Activated CD8-positive, alpha-beta memory T cell treated with anti-CD3 and anti-CD28 coated beads, Interleukin-2, amount 10 ng/mL, durations not matched to agents 7 days and 5 days (primary cell): Measurements from ENCODE around the gene CRCP. TPM values are rescaled to one million over a fixed set of nuclear protein-coding genes. Genes with fewer than 3 reads are reported as not detected.
"Not testable (repeated sequence)": the region's sequence is repeated elsewhere in the genome, so short reads cannot be mapped to it uniquely, and the experiment has no call there.

Source experiments
- ATAC-seq: fragments of 150-1000 bp; cut with Tn5 transposase; one replicate; pipeline ENCODE4 v1.10.0; 2021; ENCODE audit warnings: moderate library complexity
- CTCF ChIA-PET: fragments of 350-600 bp; sonication (Branson Sonifier 250); formaldehyde crosslinking; loops from one replicate; lab custom pipeline; 2021; ENCODE audit warnings: antibody characterized with exemption; lab: Charles Lee
- DNase-seq: peaks from one replicate; pipeline ENCODE4 v3.0.0-alpha.2; 2020
- H3K27ac Mint-ChIP-seq: one replicate; pipeline ENCODE4 v1.8.0; 2021; ENCODE audit warnings: mild to moderate bottlenecking, mixed read lengths
- H3K27me3 Mint-ChIP-seq: one replicate; pipeline ENCODE4 v1.8.0; 2021; ENCODE audit warnings: mixed read lengths
- H3K36me3 Mint-ChIP-seq: one replicate; pipeline ENCODE4 v1.8.0; 2021; ENCODE audit warnings: mild to moderate bottlenecking, mixed read lengths
- H3K4me1 Mint-ChIP-seq: one replicate; pipeline ENCODE4 v1.8.0; 2021; ENCODE audit warnings: mixed read lengths
- H3K4me3 Mint-ChIP-seq: one replicate; pipeline ENCODE4 v1.8.0; 2021; ENCODE audit warnings: mild to moderate bottlenecking, moderate library complexity, mixed read lengths
- H3K9me3 Mint-ChIP-seq: one replicate; pipeline ENCODE4 v1.8.0; 2022; ENCODE audit warnings: low read depth, mixed read lengths
- total RNA-seq, 2 experiments: library from RNA; stranded (reverse); gene quantifications; one replicate each; pipeline ENCODE4 v1.2.3, GENCODE V29; 2021

CRCP gene
- total RNA-seq, 2 experiments from 2014 or later = 28.3 to 29.4 TPM

DNA sequence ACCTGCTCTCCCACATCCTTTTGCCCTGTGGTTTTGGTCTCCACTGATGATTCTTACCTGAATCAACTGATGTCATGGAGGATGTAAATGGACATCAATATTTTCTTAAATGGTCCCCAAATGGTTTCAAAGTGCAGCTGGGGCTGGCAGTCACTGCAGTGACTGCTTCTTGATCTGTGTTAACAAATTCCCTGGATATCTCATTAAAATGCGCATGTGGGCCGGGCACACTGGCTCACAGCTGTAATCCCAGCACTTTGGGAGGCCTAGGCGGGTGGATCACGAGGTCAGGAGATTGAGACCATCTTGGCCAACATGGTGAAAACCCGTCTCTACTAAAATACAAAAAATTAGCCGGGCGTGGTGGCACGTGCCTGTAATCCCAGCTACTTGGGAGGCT lies 60.4 kb downstream of the CRCP start:
- H3K4me3 Mint-ChIP-seq, H3K27ac Mint-ChIP-seq, H3K36me3 Mint-ChIP-seq, H3K9me3 Mint-ChIP-seq, ATAC-seq, CTCF ChIA-PET, DNase-seq, H3K4me1 Mint-ChIP-seq, H3K27me3 Mint-ChIP-seq: not testable (repeated sequence)

DNA sequence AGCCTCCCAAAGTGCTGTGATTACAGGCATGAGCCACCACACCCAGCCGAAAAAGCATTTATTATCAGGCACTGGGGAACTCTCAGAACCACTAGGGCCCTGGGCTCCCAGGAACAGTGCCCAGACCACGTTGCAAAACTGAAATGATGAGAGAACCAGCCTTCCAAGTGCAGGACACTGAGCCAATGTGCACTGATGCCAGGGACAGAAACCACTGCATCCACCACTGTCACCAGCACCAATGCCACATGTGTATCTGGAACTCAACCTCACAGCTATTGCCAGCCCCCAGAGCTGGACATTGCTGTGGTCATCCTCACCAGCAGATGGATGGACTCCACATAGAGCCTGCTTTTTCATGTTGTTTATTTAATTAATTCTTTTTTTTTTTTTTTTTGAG lies 62.3 kb downstream of the CRCP start:
- no peak for DNase-seq
- no peaks in the 10 kb centered on the region for H3K27me3 Mint-ChIP-seq
- no peak overlapping the region for H3K27ac Mint-ChIP-seq
- ATAC-seq = no peak
- no peaks in the 10 kb centered on the region for H3K9me3 Mint-ChIP-seq
- no peaks in the 10 kb centered on the region for H3K4me1 Mint-ChIP-seq
- H3K36me3 Mint-ChIP-seq = no peaks in the 10 kb centered on the region
- H3K4me3 Mint-ChIP-seq = no peak overlapping the region
- CTCF ChIA-PET = no interaction called here

DNA sequence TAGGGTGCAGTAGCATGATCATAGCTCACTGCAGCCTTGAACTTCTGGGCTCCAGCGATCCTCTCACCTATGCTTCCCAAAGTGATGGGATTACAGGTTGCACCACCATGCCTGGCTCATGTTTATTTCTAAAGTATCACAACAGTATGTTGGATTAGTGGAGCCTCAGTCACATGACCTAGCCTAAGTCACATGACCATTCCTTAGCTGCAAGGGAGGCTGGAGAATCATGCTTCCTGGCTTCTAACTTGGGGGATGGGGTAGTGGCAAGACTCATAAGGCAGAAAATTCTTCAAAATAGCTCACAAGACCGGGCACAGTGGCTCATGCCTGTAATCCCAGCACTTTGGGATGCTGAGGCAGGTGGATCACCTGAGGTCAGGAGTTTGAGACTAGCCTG lies 63.6 kb downstream of the CRCP start:
- no peaks in the 10 kb centered on the region for H3K36me3 Mint-ChIP-seq
- H3K4me1 Mint-ChIP-seq = no peaks in the 10 kb centered on the region
- no peak overlapping the region for H3K27ac Mint-ChIP-seq
- no peak for ATAC-seq
- DNase-seq = no peak
- H3K9me3 Mint-ChIP-seq = no peaks in the 10 kb centered on the region
- CTCF ChIA-PET = interaction anchor here (0.6 kb wide), 1 partner anchor 530 kb away, joined by 3 read pairs; no protein-coding TSS in a partner anchor
- no peaks in the 10 kb centered on the region for H3K27me3 Mint-ChIP-seq
- H3K4me3 Mint-ChIP-seq = no peak overlapping the region

DNA sequence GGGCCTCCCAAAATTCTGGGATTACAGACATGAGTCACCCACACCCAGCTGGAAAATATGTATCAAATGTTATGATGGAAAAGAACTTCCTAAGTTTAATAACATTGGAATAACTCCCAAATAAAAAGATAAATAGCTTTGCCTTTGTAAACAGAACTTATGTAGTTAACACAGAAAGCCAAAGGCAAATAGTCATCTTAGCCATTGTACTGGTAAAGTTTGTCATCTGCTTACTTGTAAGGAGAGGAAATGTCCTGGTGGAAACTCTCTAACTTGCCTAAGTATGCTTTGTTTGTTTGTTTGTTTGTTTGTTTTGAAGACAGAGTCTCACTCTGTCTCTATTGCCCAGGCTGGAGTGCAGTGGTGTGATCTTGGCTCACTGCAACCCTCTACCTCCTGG lies 66.7 kb downstream of the CRCP start:
- no peak overlapping the region for H3K4me3 Mint-ChIP-seq
- H3K36me3 Mint-ChIP-seq = no peaks in the 10 kb centered on the region
- no peaks in the 10 kb centered on the region for H3K9me3 Mint-ChIP-seq
- H3K27ac Mint-ChIP-seq = no peak overlapping the region
- ATAC-seq (no peak), DNase-seq (no peak)
- no peaks in the 10 kb centered on the region for H3K27me3 Mint-ChIP-seq
- H3K4me1 Mint-ChIP-seq = no peaks in the 10 kb centered on the region
- CTCF ChIA-PET = no interaction called here

DNA sequence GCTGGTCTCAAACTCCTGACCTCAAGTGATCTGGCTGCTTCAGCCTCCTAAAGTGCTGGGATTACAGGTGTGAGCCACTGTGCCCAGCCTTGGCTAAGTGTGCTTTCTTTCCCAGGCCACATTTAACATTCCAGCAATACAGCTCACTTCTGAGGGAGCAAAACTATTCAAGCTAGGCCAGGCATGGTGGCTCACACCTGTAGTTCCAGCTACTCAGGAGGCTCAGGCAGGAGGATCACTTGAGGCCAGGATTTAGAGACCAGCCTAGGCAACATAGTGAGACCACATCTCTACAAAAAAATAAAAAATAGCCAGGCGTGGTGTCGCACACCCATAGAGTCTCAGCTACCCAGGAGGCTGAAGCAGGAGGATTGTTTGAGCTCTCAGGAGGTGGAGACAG lies 67.2 kb downstream of the CRCP start:
- DNase-seq (no peak), ATAC-seq (no peak)
- Mint-ChIP-seq H3K27ac (no peak overlapping the region), H3K9me3 (no peaks in the 10 kb centered on the region), H3K4me1 (no peaks in the 10 kb centered on the region), H3K27me3 (no peaks in the 10 kb centered on the region), H3K36me3 (no peaks in the 10 kb centered on the region), H3K4me3 (no peak overlapping the region)
- CTCF ChIA-PET = no interaction called here

DNA sequence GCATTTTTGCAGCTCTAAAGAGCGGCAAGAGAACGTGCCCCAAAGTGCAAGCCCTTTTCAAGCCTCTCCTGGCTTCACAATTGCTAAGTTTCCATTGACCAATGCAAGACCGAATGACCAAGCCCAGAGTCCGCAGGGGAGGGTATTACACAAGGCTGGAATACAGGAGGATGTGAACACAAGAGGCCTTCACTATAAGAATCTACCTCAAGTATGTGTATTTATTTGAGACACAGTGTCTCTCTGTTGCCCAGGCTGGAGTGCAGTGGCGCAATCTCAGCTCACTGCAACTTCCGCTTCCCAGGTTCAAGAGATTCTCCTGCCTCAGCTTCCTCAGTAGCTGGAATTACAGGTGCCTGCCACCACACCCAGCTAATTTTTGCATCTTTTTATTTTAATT lies 68.3 kb downstream of the CRCP start:
- no peak overlapping the region for H3K27ac Mint-ChIP-seq
- no peaks in the 10 kb centered on the region for H3K27me3 Mint-ChIP-seq
- ATAC-seq (no peak), DNase-seq (no peak)
- CTCF ChIA-PET = no interaction called here
- no peaks in the 10 kb centered on the region for H3K4me1 Mint-ChIP-seq
- no peaks in the 10 kb centered on the region for H3K9me3 Mint-ChIP-seq
- H3K36me3 Mint-ChIP-seq = no peaks in the 10 kb centered on the region
- H3K4me3 Mint-ChIP-seq = no peak overlapping the region

DNA sequence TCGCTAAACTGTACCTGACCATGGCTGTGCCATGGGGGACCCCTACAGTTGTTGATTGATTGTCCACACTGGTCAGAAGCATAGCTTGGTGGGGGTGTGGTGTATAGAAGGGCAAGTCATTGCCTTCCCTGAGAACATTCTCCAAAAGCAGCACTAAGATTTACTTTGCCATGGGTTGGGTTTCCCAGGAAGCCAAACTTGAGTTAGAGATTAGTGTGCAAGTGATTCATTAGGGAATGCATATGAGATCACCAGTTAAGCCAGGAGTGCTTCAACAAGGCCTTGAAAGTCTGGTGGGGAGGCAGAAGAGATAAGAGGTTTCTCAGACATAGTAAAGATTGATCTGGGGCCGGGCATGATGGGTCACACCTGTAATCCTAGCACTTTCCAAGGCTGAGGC lies 69.1 kb downstream of the CRCP start:
- CTCF ChIA-PET = no interaction called here
- H3K27me3 Mint-ChIP-seq = no peaks in the 10 kb centered on the region
- H3K27ac Mint-ChIP-seq = no peak overlapping the region
- H3K4me1 Mint-ChIP-seq = no peaks in the 10 kb centered on the region
- no peak for ATAC-seq
- DNase-seq = no peak
- peaks cover 3% of the 10 kb centered on the region for H3K9me3 Mint-ChIP-seq
- H3K36me3 Mint-ChIP-seq = no peaks in the 10 kb centered on the region
- no peak overlapping the region for H3K4me3 Mint-ChIP-seq

DNA sequence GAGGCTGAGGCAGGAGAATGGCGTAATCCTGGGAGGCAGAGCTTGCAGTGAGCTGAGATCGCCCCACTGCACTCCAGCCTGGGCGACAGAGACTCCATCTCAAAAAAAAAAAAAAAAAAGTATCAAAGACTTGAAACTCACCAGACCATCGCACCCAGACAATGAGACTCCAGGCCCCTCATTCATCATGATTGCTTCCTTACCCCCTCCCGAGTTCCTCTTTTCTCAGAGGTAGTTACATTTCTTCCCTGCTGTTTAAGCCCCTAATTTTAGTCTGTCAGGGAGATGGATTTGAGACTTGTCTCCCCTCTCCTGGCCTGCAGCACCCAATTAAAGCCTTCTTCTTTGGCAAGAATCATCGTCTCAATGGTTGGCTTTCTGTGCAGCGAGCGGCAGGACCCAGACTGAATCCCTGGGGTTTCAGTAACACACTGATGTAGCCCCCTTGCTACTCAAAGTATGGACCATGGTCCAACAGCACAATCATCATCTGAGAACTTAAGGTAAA lies 71.1 kb downstream of the CRCP start:
- CTCF ChIA-PET = no interaction called here
- DNase-seq = no peak
- Mint-ChIP-seq H3K4me1 (no peaks in the 10 kb centered on the region), H3K27me3 (no peaks in the 10 kb centered on the region), H3K36me3 (no peaks in the 10 kb centered on the region), H3K4me3 (no peak overlapping the region), H3K9me3 (peaks cover 3% of the 10 kb centered on the region), H3K27ac (no peak overlapping the region)
- ATAC-seq = no peak

DNA sequence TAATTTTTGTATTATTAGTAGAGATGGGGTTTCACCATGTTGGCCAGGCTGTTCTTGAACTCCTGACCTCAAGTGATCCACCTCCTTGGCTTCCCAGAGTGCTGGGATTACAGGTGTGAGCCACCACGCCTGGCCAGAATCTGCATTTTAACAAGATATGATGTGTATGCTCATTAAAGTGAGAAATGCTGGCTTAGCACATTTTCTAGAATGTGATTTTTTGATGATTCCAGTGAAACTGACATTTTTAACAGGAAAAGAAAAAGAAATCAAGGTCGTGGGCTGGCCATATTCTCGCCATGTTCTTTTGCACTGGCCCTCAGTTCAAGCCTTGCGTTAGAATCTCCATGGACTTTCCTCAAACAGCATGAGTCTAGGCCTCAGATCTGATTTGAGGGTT lies 72.3 kb downstream of the CRCP start:
- Mint-ChIP-seq H3K27ac (no peak overlapping the region), H3K4me1 (no peaks in the 10 kb centered on the region), H3K27me3 (no peaks in the 10 kb centered on the region), H3K9me3 (peaks cover 3% of the 10 kb centered on the region), H3K36me3 (no peaks in the 10 kb centered on the region), H3K4me3 (no peak overlapping the region)
- ATAC-seq (no peak), DNase-seq (no peak)
- CTCF ChIA-PET = no interaction called here

DNA sequence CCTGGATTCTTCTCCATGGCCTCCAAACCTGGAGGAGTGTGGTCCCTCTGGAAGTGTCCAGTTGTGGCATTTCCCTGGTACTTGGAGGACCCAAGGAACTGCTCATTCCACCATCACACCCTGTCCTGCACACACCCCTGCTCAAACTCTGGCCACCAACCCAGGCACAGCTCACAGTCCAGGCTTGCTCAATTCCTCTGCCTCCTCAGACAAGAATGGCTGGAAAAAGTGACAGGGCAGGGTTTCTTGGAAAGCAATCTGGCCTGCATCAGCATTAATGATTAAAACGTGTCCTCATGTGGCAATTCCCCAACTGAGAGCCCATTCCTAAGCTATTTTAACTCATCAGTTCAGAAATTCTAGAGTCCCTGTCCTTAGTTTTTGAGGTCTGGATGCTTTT lies 73.3 kb downstream of the CRCP start:
- Mint-ChIP-seq H3K4me1 (no peaks in the 10 kb centered on the region), H3K4me3 (no peak overlapping the region), H3K27ac (no peak overlapping the region), H3K27me3 (no peaks in the 10 kb centered on the region), H3K9me3 (peaks cover 3% of the 10 kb centered on the region), H3K36me3 (no peaks in the 10 kb centered on the region)
- CTCF ChIA-PET = no interaction called here
- DNase-seq = no peak
- no peak for ATAC-seq

DNA sequence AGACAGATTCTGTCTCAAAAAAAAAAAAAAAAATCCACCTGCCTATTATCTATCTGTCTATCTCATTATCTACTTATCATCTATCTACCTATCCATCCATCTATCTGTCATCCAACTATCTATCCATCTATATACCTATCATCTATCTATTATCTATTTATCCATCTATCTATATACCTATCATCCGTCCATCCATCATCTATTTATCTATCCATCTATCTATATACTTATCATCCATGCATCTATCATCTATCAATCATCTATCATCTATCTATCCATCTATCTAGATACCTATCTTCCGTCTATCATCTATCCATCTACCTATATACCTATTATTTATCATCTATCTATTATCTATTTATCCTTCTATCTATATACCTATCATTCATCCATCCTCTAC lies 74.0 kb downstream of the CRCP start:
- Mint-ChIP-seq H3K27me3 (no peaks in the 10 kb centered on the region), H3K36me3 (no peaks in the 10 kb centered on the region), H3K9me3 (peaks cover 3% of the 10 kb centered on the region), H3K27ac (no peak overlapping the region), H3K4me3 (no peak overlapping the region), H3K4me1 (no peaks in the 10 kb centered on the region)
- no peak for DNase-seq
- CTCF ChIA-PET = interaction anchor here (0.6 kb wide), 1 partner anchor 90 kb away, joined by 3 read pairs; no protein-coding TSS in a partner anchor
- ATAC-seq = no peak

DNA sequence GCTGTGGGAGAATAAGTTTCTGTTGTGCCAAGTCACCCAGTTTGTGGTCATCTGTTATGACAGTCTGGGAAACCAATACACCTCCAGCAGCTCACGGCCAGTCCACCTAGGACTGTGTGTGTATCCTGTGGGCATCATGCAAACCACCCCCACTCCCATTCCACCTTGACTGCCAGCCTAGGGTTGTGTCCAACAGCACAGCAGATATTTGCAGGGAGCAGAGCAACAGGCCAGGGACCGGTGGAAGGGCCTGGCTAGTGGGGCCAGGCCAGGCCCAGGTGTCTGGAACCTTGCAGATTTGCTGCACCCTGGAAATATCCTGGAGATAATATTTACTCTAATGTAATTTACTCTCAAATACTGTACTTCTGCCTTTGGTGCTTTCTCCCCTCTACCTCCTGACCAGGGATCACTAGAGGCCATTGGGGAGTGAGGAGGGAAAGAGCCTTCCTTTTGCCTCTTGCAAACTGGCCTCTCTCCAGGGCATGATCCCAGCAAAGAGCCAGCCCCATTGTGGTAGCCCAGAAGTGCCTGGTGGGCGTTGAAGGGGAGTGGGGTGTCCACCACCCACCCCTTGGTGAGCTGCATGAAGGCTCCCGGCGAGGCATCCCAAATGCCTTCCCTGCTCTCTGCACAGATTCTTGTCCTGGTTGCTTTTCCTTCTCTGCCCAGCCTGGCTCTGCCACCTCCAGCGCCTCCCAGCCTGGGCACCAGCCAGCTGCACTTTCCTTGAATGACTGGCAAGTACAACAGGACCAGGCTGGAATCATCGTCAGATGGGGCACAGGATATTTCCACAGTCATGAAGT lies 75.3 kb downstream of the CRCP start:
- H3K27me3 Mint-ChIP-seq = no peaks in the 10 kb centered on the region
- no peak for DNase-seq
- H3K4me1 Mint-ChIP-seq = no peaks in the 10 kb centered on the region
- H3K9me3 Mint-ChIP-seq = peaks cover 3% of the 10 kb centered on the region
- CTCF ChIA-PET = no interaction called here
- no peaks in the 10 kb centered on the region for H3K36me3 Mint-ChIP-seq
- ATAC-seq = no peak
- H3K27ac Mint-ChIP-seq = no peak overlapping the region
- no peak overlapping the region for H3K4me3 Mint-ChIP-seq

DNA sequence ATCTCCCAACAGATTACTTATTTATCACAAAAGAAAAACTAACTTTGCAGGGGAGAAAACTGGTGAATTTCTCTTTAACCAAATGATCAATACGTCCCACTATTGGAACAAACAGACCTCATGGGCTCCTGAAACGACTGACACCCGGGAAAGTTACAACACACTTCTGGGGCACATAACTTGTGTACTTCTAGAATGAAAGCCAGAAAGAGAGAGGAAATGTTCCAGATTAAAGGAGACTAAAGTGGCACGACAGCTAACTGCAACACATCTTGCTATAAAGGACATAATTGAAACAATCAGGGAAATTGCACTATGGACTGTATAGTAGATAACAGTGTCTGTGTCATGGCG lies 75.8 kb downstream of the CRCP start:
- no peak overlapping the region for H3K4me3 Mint-ChIP-seq
- CTCF ChIA-PET = no interaction called here

DNA sequence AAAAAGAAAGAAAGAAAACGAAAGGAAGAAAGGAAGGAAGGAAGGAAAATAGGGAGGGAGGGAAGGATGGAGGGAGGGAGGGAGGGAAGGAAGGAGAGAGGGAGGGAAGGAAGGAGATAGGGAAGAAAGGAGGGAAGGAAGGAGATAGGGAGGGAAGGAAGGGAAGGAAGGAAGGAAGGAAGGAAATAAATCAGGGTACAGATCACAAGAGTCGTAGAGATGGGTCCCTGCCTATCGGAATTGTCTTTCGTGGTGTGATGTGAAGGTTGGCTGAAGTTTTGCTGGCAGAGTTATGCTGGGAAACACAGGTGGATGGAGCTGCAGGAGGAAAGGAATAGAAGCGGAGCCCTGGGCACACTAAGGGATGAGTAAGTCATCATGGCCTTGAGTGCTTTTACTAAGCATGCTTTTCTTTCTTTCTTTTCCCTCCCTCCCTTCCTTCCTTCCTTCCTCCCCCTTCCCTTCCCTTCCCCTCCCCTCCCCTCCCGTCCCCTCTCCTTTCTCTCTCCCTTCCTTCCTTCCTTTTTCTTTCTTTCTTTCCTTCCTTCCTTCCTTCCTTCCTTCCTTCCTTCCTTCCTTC lies 78.6 kb downstream of the CRCP start:
- Mint-ChIP-seq H3K27me3 (no peaks in the 10 kb centered on the region), H3K36me3 (no peaks in the 10 kb centered on the region), H3K27ac (no peak overlapping the region), H3K4me1 (no peaks in the 10 kb centered on the region), H3K4me3 (no peak overlapping the region), H3K9me3 (peaks cover 3% of the 10 kb centered on the region)
- DNase-seq (no peak), ATAC-seq (no peak)
- CTCF ChIA-PET = no interaction called here

More for the DNA sequence above, 75.8 kb downstream of the CRCP start:
- DNase-seq = no peak
- H3K4me1 Mint-ChIP-seq = no peaks in the 10 kb centered on the region
- no peaks in the 10 kb centered on the region for H3K27me3 Mint-ChIP-seq
- H3K9me3 Mint-ChIP-seq = peaks cover 3% of the 10 kb centered on the region
- H3K27ac Mint-ChIP-seq = no peak overlapping the region
- ATAC-seq = no peak
- no peaks in the 10 kb centered on the region for H3K36me3 Mint-ChIP-seq
